GM12878 (cell line): ENCODE data around the gene BLNK. TPM values are rescaled to one million over a fixed set of nuclear protein-coding genes. Genes with fewer than 3 reads are reported as not detected.

Source experiments
- BRCA1 ChIP-seq: IDR thresholded peaks from 2 replicates; pipeline ENCODE4 v1.6.1; 2011; ENCODE audit warnings: low read depth, low read length, improper control_type of control experiment
- CTCF ChIP-seq, 3 experiments: IDR thresholded peaks in 2 of 3; conservative IDR thresholded peaks in 1 of 3; 2 replicates each; pipeline ENCODE4 v1.5.1; 2011; ENCODE audit warnings: low read depth in 3 of 3, low read length in 3 of 3, mild to moderate bottlenecking in 3 of 3, control low read depth in 2 of 3, moderate library complexity in 2 of 3, inconsistent platforms in 1 of 3, mixed read lengths in 1 of 3; ENCODE audit not compliant: control insufficient read depth in 2 of 3, insufficient read depth in 1 of 3; ENCODE audit errors: extremely low read depth in 1 of 3
- CUX1 ChIP-seq: IDR thresholded peaks from 2 replicates; pipeline ENCODE4 v1.6.1; 2012; ENCODE audit warnings: improper control_type of control experiment, low read depth, low read length; ENCODE audit not compliant: insufficient replicate concordance
- HDGF ChIP-seq: fragments of 450-650 bp; IDR thresholded peaks from 2 replicates; pipeline ENCODE4 v1.6.1; 2016; ENCODE audit warnings: antibody characterized with exemption
- JUND ChIP-seq: IDR thresholded peaks from 2 replicates; pipeline ENCODE4 v1.6.1; 2012; ENCODE audit warnings: low read depth, mild to moderate bottlenecking, low read length, improper control_type of control experiment, moderate library complexity
- KLF5 ChIP-seq: fragments of 450-650 bp; IDR thresholded peaks from 2 replicates; pipeline ENCODE4 v1.6.1; 2014; ENCODE audit warnings: mild to moderate bottlenecking; ENCODE audit not compliant: partially characterized antibody
- MTA3 ChIP-seq: IDR thresholded peaks from 2 replicates; pipeline ENCODE4 v1.6.1; 2012; ENCODE audit warnings: low read length, inconsistent platforms, borderline replicate concordance
- NFXL1 ChIP-seq: fragments of 450-650 bp; IDR thresholded peaks from 2 replicates; pipeline ENCODE4 v1.6.1; 2017; ENCODE audit warnings: antibody characterized with exemption, mild to moderate bottlenecking, borderline replicate concordance
- NRF1 ChIP-seq: conservative IDR thresholded peaks from 2 replicates; pipeline ENCODE4 v1.6.1; 2011; ENCODE audit warnings: mild to moderate bottlenecking, low read depth, low read length, improper control_type of control experiment
- PBX3 ChIP-seq: IDR thresholded peaks from 2 replicates; pipeline ENCODE4 v1.6.1; 2011; ENCODE audit warnings: mild to moderate bottlenecking, low read depth, low read length, moderate library complexity; ENCODE audit not compliant: insufficient replicate concordance
- RBBP5 ChIP-seq: fragments of 200-600 bp; sonication (generic); conservative IDR thresholded peaks from 2 replicates; pipeline ENCODE4 v1.6.1; 2016
- RELA ChIP-seq: fragments of 450-650 bp; IDR thresholded peaks from 2 replicates; pipeline ENCODE4 v1.8.0; 2014; ENCODE audit warnings: borderline replicate concordance; ENCODE audit not compliant: partially characterized antibody
- SKIL ChIP-seq: fragments of 450-650 bp; IDR thresholded peaks from 2 replicates; pipeline ENCODE4 v1.6.1; 2017; ENCODE audit warnings: mild to moderate bottlenecking, low read depth, inconsistent platforms; ENCODE audit not compliant: poor library complexity, severe bottlenecking
- SMAD1 ChIP-seq: fragments of 450-650 bp; IDR thresholded peaks from 2 replicates; pipeline ENCODE4 v1.6.1; 2018; ENCODE audit warnings: mild to moderate bottlenecking, low read depth; ENCODE audit not compliant: partially characterized antibody
- SMC3 ChIP-seq: IDR thresholded peaks from 2 replicates; pipeline ENCODE4 v1.6.1; 2011; ENCODE audit warnings: low read length, improper control_type of control experiment, borderline replicate concordance
- ZBTB33 ChIP-seq: fragments of 450-650 bp; IDR thresholded peaks from 2 replicates; pipeline ENCODE4 v1.6.1; 2017; ENCODE audit warnings: mild to moderate bottlenecking
- polyA plus RNA-seq, 11 experiments: library from polyadenylated mRNA; depleted of rRNA in 4 of 11; unstranded in 6 of 11; stranded (reverse) in 5 of 11; fragments of >200 nt; fragmentation: Nextera tagmentation in 4 of 11; fragmentation: Illumina TruSeq in 1 of 11; extraction: Ambion mirVana in 4 of 11; extraction: Trizol in 1 of 11; gene quantifications; 1 replicate in 1 of 11; 2 replicates in 10 of 11; pipeline versions ENCODE4 v1.2.1 to v1.2.3, GENCODE V29; 2011 to 2016; ENCODE audit warnings: inconsistent platforms in 2 of 11, missing spikeins in 2 of 11, low read depth in 1 of 11
- total RNA-seq, 4 experiments: library from RNA; depleted of rRNA in 3 of 4; stranded (reverse); fragments of >200 nt in 3 of 4; fragmentation: Illumina TruSeq in 1 of 4; extraction: Trizol in 1 of 4; gene quantifications; 2 replicates each; pipeline versions ENCODE4 v1.2.1 to v1.2.3, GENCODE V29; 2013 to 2021

The BLNK gene
- total and polyA plus RNA-seq, 10 of the 15 experiments (the other 5 are each of a cell fraction or from before 2014, with no cell fraction given), result 79.5 to 201 (median 139) TPM

GRCh38 chr10:96287392-96288105, 16.2 kb upstream of the BLNK start (continued):
- no peak for TF ChIP-seq CTCF (IDR thresholded peaks at IDR 0.05 in 2 of 3, conservative IDR thresholded peaks at IDR 0.05 in 1 of 3; ENCODE audit: control insufficient read depth in 2 of 3, extremely low read depth in 1 of 3, insufficient read depth in 1 of 3, low read depth in 3 of 3, low read length in 3 of 3)
- no peak for TF ChIP-seq NRF1
- no peak for TF ChIP-seq BRCA1
- TF ChIP-seq RBBP5, result no peak
- no peak for TF ChIP-seq PBX3
- no peak for TF ChIP-seq SMAD1
- peak; percentile 72 for TF ChIP-seq SKIL
- TF ChIP-seq SMC3, result no peak; the same call in 1 of the 2 replicates
- no peak for TF ChIP-seq NFXL1
- TF ChIP-seq HDGF, result 0 out of 2 replicates have a peak, but pooled peaks have one; percentile 16
- peak; percentile 83 for TF ChIP-seq CUX1
- TF ChIP-seq MTA3, result peak; percentile 48; the same call in 1 of the 2 replicates
- no peak for TF ChIP-seq JUND
- TF ChIP-seq RELA, result peak; percentile 42
- peak; percentile 53; the same call in 1 of the 2 replicates for TF ChIP-seq ZBTB33
- TF ChIP-seq KLF5, result no peak
